Measurements from ENCODE around the gene USF2. TPM values are rescaled to one million over a fixed set of nuclear protein-coding genes. Genes with fewer than 3 reads are reported as not detected.

The USF2 gene
- total and polyA plus RNA-seq, 7 donors, result 72.8 to 120 (median 98.3) TPM

GRCh38 chr19:35310331-35310730 is 41.6 kb downstream of the USF2 start:
- DNase-seq, result no peak
- Histone ChIP-seq H3K36me3 (no peaks in the 10 kb centered on the region), H3K27me3 (peaks cover 0 to 40% (median under 1%) of the 10 kb centered on the region in 3 donors), H3K9me3 (no peaks in the 10 kb centered on the region), H3K4me1 (no peaks in the 10 kb centered on the region), H3K27ac (peak overlapping the region in 1 of 4 donors; percentile 23), H3K4me3 (no peak overlapping the region)
- intact Hi-C loops (cut with DNase I), result no loop called here
- TF ChIP-seq EP300 (IDR thresholded peaks at IDR 0.05) (no peak), POLR2A (IDR thresholded peaks at IDR 0.05) (no peak), CTCF (IDR thresholded peaks at IDR 0.05) (no peak), POLR2AphosphoS5 (IDR thresholded peaks at IDR 0.05) (no peak)
- WGBS, 2 donors, result 74 to 87% methylated on average over 12 of the region's 12 CpGs

DNA sequence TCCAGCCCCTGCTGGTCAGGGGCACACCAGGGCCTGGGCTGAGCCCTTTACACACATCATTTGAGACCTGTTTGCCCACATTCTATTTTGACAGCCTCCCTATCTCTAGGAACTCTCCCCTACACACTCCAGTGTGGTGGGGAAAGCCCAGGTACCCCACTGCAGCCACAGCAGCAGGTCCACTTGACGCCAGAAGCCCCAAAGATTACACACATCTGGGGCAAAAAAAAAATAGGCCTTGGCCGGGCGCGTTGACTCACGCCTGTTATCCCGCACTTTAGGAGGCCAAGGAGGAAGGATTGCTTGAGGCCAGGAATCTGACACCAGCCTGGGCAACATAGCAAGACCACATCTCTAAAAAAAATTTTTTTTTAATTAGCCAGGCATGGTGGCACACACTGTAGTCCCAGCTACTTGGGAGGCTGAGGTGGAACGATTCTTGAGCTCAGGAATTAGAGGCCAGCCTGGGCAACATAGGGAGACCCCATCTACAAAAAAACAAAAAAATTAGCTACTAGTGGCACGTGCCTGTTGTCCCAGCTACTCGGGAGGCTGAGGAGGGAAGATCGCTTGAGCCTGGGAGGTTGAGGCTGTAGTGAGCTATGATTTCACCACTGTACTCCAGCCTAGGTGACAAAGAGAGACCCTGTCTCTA is 42.2 kb downstream of the USF2 start:
- WGBS, 2 donors, result 88 to 95% methylated on average over 10 of the region's 10 CpGs
- Histone ChIP-seq H3K27me3 (peaks cover 0 to 36% (median 0%) of the 10 kb centered on the region in 3 donors), H3K9me3 (no peaks in the 10 kb centered on the region), H3K4me3 (no peak overlapping the region), H3K36me3 (no peaks in the 10 kb centered on the region), H3K27ac (no peak overlapping the region), H3K4me1 (no peaks in the 10 kb centered on the region)
- DNase-seq, result no peak
- intact Hi-C loops (cut with DNase I), result no loop called here
- no peak for TF ChIP-seq CTCF (IDR thresholded peaks at IDR 0.05)
- no peak for TF ChIP-seq EP300 (IDR thresholded peaks at IDR 0.05)
- TF ChIP-seq POLR2AphosphoS5 (IDR thresholded peaks at IDR 0.05), result no peak
- no peak for TF ChIP-seq POLR2A (IDR thresholded peaks at IDR 0.05)

- no peak for TF ChIP-seq CTCF (IDR thresholded peaks at IDR 0.05)
- no peak for TF ChIP-seq POLR2A (IDR thresholded peaks at IDR 0.05)
- no peak for TF ChIP-seq POLR2AphosphoS5 (IDR thresholded peaks at IDR 0.05)
- TF ChIP-seq EP300 (IDR thresholded peaks at IDR 0.05), result no peak
- WGBS, 2 donors, result 86% methylated on average over 21 of the region's 21 CpGs
- Histone ChIP-seq H3K9me3 (no peaks in the 10 kb centered on the region), H3K27ac (no peak overlapping the region), H3K27me3 (peaks cover 0 to 36% (median 0%) of the 10 kb centered on the region in 3 donors), H3K4me3 (no peak overlapping the region), H3K36me3 (no peaks in the 10 kb centered on the region), H3K4me1 (no peaks in the 10 kb centered on the region)
- DNase-seq, result no peak
- intact Hi-C loops (cut with DNase I), result no loop called here
Measured at GRCh38 chr19:35311901-35312665, 43.3 kb downstream of the USF2 start.

DNA sequence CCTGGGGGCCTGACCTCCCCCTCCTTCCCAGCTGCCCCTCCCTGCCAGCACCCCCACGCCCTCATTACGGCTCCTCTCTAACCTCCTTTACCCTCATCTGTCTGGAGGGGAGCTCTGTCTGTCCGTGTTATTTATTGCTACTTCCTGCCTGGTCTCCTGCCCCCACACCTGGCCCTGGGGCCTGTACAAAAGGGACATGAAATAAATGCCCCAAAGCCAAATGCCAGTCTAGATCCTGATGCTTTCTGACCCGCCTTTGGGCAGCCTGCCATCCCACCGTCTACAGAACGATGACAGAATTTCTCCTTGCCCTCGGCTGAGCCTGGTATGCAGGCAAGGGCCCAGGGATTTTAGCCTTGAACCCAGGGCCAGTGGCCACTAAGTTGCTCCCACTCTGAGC is 44.8 kb downstream of the USF2 start:
- WGBS, 2 donors, result 15 to 40% methylated on average over 7 of the region's 7 CpGs
- TF ChIP-seq CTCF (IDR thresholded peaks at IDR 0.05) (no peak), POLR2AphosphoS5 (IDR thresholded peaks at IDR 0.05) (no peak), EP300 (IDR thresholded peaks at IDR 0.05) (no peak), POLR2A (IDR thresholded peaks at IDR 0.05) (no peak)
- intact Hi-C loops (cut with DNase I), result no loop called here
- H3K4me3 ChIP-seq, result no peak overlapping the region
- no peak for DNase-seq
- no peaks in the 10 kb centered on the region for H3K4me1 ChIP-seq
- no peak overlapping the region for H3K27ac ChIP-seq
- H3K9me3 ChIP-seq, result no peaks in the 10 kb centered on the region
- H3K36me3 ChIP-seq, result no peaks in the 10 kb centered on the region
- H3K27me3 ChIP-seq, result peaks cover 0 to 32% (median 0%) of the 10 kb centered on the region in 3 donors
